SU-DHL-6 (cell line): Measurements from ENCODE around the gene SMIM38.

Experiments
- H2AFZ ChIP-seq: fragments of 200-600 bp; sonication (generic); 2 replicates; pipeline ENCODE4 v1.6.1; 2014; ENCODE audit warnings: low read depth, mild to moderate bottlenecking, moderate library complexity, mixed read lengths, antibody characterized with exemption, low read length; ENCODE audit not compliant: severe bottlenecking
- H3F3A ChIP-seq: fragments of 200-600 bp; shearing (Covaris generic); 2 replicates; pipeline ENCODE4 v1.6.0; 2016; ENCODE audit warnings: antibody characterized with exemption, mild to moderate bottlenecking; ENCODE audit not compliant: insufficient read depth
- H3K27ac ChIP-seq: fragments of 200-600 bp; sonication (generic); 2 replicates; pipeline ENCODE4 v1.5.1; 2016; ENCODE audit warnings: low read depth, mild to moderate bottlenecking, low read length, moderate library complexity, mixed read lengths
- H3K27me3 ChIP-seq: fragments of 200-600 bp; sonication (generic), shearing (Covaris generic); 2 replicates; pipeline ENCODE4 v1.6.0; 2014; ENCODE audit warnings: mild to moderate bottlenecking, low read length
- H3K36me3 ChIP-seq: fragments of 200-600 bp; sonication (generic); 2 replicates; pipeline ENCODE4 v1.6.1; 2014; ENCODE audit warnings: mild to moderate bottlenecking, low read length, mixed read lengths
- H3K4me2 ChIP-seq: fragments of 300-600, 200-600 bp; shearing (Covaris generic), sonication (generic); 2 replicates; pipeline ENCODE4 v1.6.0; 2014; ENCODE audit warnings: low read length, low read depth, mild to moderate bottlenecking; ENCODE audit not compliant: poor library complexity, severe bottlenecking
- H3K4me3 ChIP-seq: fragments of 200-600 bp; sonication (generic); 2 replicates; pipeline ENCODE4 v1.5.1; 2014; ENCODE audit warnings: antibody characterized with exemption, low read length, mild to moderate bottlenecking, mixed read lengths; ENCODE audit not compliant: insufficient read depth, poor library complexity, severe bottlenecking
- H3K79me2 ChIP-seq: fragments of 200-600 bp; sonication (generic); 2 replicates; pipeline ENCODE4 v1.6.1; 2014; ENCODE audit warnings: mild to moderate bottlenecking, low read length, moderate library complexity; ENCODE audit not compliant: insufficient read depth
- H3K9ac ChIP-seq: fragments of 200-600 bp; sonication (generic); 2 replicates; pipeline ENCODE4 v1.7.0; 2014; ENCODE audit warnings: mild to moderate bottlenecking, low read length
- H3K9me2 ChIP-seq: fragments of 200-600 bp; sonication (generic); replicated peaks from 2 replicates; pipeline ENCODE4 v1.6.1; 2014; ENCODE audit warnings: low read length; ENCODE audit not compliant: insufficient read depth
- H3K9me3 ChIP-seq: fragments of 200-600 bp; sonication (generic); 2 replicates; pipeline ENCODE4 v1.6.1; 2014; ENCODE audit warnings: low read length, mixed read lengths; ENCODE audit not compliant: insufficient read depth
- H4K20me1 ChIP-seq: fragments of 200-600 bp; sonication (generic); 2 replicates; pipeline ENCODE4 v1.6.1; 2014; ENCODE audit warnings: low read depth, mild to moderate bottlenecking, antibody characterized with exemption, low read length, moderate library complexity, mixed read lengths
- CTCF ChIP-seq: fragments of 200-600 bp; sonication (generic); IDR thresholded peaks from one replicate; pipeline ENCODE4 v1.5.1; 2017; ENCODE audit warnings: antibody characterized with exemption, mild to moderate bottlenecking, low read length, moderate library complexity; ENCODE audit not compliant: insufficient read depth, poor library complexity, severe bottlenecking
- EZH2phosphoT487 ChIP-seq: fragments of 200-600 bp; sonication (generic), shearing (Covaris generic); conservative IDR thresholded peaks from 2 replicates; pipeline ENCODE4 v1.6.1; 2018; ENCODE audit warnings: mild to moderate bottlenecking, antibody characterized with exemption, low read length, moderate library complexity, mixed read lengths

Gene SMIM38

GRCh38 chr11:69155302-69156234 is at the start of gene SMIM38:
Gene SMIM38, plus strand, starts transcription at chr11:69155935. Its CDS starts 1,912 bp downstream, at chr11:69157847.
- Histone ChIP-seq H3K9ac (no peak within 1 kb of the TSS), H3K27me3 (no peaks in the 10 kb centered on the region), H3K4me2 (no peak within 1 kb of the TSS), H3K9me2 (no peaks in the 10 kb centered on the region), H3K36me3 (no peaks in the 10 kb centered on the region), H3K27ac (no peak within 1 kb of the TSS), H3F3A (no peaks in the 10 kb centered on the region), H3K9me3 (no peaks in the 10 kb centered on the region), H3K79me2 (no peaks in the 10 kb centered on the region), H3K4me3 (no peak within 1 kb of the TSS), H2AFZ (no peak within 1 kb of the TSS), H4K20me1 (no peaks in the 10 kb centered on the region)
- TF ChIP-seq CTCF, result no peak

DNA sequence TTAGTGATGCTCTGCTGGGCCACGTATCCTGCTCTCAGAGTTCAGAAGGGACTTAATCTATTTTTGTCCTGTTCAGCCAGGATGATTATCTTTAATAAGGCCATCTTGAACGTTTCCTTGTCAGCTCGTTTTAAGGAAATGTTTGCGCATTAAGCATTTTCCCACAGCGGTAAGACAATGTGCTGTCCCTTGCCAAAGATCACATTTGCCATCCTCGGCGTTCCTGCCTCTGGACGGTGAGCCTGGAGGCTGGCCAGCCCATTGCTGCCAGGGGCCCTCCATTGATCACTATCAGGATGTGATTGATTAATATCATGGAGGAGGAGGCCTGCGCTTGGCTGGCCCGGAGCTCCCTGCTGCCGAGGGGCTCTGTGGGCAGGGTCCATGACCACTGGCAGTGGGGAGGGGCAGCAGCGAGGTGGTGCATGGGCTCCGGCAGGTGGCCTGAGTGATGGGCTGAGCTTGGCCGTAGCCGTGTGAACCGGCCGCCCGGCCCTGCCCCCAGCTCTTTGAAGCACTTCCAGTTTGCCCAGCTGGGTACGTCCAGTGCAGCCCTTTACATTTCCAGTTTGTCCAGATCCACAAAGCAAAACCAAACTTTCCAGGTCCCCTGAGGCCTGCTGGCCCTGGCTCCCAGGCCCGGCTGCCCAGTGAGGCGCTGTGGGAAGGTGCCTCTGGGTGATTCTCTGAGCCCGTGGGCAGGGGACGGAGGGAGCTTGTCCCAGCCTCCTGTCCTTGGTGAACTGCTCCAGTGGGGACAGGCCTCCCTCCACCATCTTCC is 49.5 kb upstream of the SMIM38 start:
- no peaks in the 10 kb centered on the region for H3K9me3 ChIP-seq
- no peak overlapping the region for H3K4me2 ChIP-seq
- H3K4me3 ChIP-seq, result no peak overlapping the region
- H3K9ac ChIP-seq, result no peak overlapping the region
- H3K79me2 ChIP-seq, result no peaks in the 10 kb centered on the region
- H3F3A ChIP-seq, result no peaks in the 10 kb centered on the region
- H4K20me1 ChIP-seq, result no peaks in the 10 kb centered on the region
- no peak for TF ChIP-seq EZH2phosphoT487
- TF ChIP-seq CTCF, result no peak
- H3K27me3 ChIP-seq, result no peaks in the 10 kb centered on the region
- no peak overlapping the region for H3K27ac ChIP-seq
- no peaks in the 10 kb centered on the region for H3K36me3 ChIP-seq
- H3K9me2 ChIP-seq, result no peaks in the 10 kb centered on the region
- H2AFZ ChIP-seq, result no peak overlapping the region

DNA sequence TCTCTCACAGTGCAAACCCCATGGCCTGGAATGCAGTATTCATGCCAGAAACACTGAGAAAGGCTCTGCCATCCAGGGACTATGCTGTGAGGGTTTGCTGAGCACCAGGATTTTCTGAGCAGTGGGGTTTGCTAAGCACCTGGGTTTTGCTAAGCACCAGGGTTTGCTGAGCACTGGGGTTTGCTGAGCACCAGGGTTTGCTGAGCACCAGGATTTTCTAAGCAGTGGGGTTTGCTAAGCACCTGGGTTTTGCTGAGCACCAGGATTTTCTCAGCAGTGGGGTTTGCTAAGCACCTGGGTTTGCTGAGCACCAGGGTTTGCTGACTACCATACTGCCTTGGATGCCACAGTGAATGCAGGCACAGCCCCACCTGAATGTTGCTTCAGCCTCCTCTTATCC is 48.3 kb upstream of the SMIM38 start:
- Histone ChIP-seq H3K9ac (no peak overlapping the region), H3K4me2 (no peak overlapping the region), H3K27ac (no peak overlapping the region)

More for the DNA sequence above, 48.3 kb upstream of the SMIM38 start:
- Histone ChIP-seq H3K27me3 (no peaks in the 10 kb centered on the region), H3K9me3 (no peaks in the 10 kb centered on the region), H3K9me2 (no peaks in the 10 kb centered on the region), H3F3A (no peaks in the 10 kb centered on the region), H4K20me1 (no peaks in the 10 kb centered on the region), H2AFZ (no peak overlapping the region), H3K36me3 (no peaks in the 10 kb centered on the region), H3K79me2 (no peaks in the 10 kb centered on the region), H3K4me3 (no peak overlapping the region)
- no peak for TF ChIP-seq CTCF
- TF ChIP-seq EZH2phosphoT487, result no peak
